AG09319 (cell line): Measurements from ENCODE around the gene FSTL3.

Source experiments
- DNase-seq: peaks from one replicate; pipeline ENCODE4 v3.0.0-alpha.2; 2010; ENCODE audit warnings: low read depth; ENCODE audit errors: extremely low read depth
- TF ChIP-seq, protein P1 (sequence below): IDR thresholded peaks from 2 replicates; pipeline ENCODE4 v1.5.1; 2011; ENCODE audit warnings: low read depth, mild to moderate bottlenecking, inconsistent platforms, low read length, moderate library complexity

FSTL3 gene

GRCh38 chr19:685454-685931 lies 9.3 kb downstream of the FSTL3 start:
- TF ChIP-seq, protein P1, sequence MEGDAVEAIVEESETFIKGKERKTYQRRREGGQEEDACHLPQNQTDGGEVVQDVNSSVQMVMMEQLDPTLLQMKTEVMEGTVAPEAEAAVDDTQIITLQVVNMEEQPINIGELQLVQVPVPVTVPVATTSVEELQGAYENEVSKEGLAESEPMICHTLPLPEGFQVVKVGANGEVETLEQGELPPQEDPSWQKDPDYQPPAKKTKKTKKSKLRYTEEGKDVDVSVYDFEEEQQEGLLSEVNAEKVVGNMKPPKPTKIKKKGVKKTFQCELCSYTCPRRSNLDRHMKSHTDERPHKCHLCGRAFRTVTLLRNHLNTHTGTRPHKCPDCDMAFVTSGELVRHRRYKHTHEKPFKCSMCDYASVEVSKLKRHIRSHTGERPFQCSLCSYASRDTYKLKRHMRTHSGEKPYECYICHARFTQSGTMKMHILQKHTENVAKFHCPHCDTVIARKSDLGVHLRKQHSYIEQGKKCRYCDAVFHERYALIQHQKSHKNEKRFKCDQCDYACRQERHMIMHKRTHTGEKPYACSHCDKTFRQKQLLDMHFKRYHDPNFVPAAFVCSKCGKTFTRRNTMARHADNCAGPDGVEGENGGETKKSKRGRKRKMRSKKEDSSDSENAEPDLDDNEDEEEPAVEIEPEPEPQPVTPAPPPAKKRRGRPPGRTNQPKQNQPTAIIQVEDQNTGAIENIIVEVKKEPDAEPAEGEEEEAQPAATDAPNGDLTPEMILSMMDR, result no peak
- no peak for DNase-seq

- TF ChIP-seq, protein P1, result no peak
- DNase-seq, result no peak
These were observed 10.6 kb downstream of the FSTL3 start for GRCh38 chr19:686589-687297.

GRCh38 chr19:687569-688166 lies 11.5 kb downstream of the FSTL3 start:
- TF ChIP-seq, protein P1, result no peak
- DNase-seq, result no peak

DNA sequence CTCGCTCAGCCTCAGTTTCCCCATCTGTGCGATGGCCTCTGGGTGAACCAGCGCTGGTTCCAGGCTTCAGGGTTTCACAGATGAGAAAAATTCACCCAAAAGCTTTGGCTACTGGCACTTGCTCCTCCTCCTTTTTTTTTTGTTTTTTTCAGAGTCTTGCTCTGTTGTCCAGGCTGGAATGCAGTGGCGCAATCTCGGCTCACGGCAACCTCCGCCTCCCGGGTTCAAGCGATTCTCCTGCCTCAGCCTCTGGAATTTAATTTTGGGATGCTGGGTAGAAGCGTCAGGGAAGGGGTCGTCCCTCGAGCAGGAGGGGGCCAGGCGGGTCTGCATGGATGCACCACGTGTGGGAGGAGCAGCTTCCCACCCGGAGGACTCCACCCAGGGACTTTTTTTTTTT lies 12.0 kb downstream of the FSTL3 start:
- TF ChIP-seq, protein P1, result no peak
- no peak for DNase-seq

DNA sequence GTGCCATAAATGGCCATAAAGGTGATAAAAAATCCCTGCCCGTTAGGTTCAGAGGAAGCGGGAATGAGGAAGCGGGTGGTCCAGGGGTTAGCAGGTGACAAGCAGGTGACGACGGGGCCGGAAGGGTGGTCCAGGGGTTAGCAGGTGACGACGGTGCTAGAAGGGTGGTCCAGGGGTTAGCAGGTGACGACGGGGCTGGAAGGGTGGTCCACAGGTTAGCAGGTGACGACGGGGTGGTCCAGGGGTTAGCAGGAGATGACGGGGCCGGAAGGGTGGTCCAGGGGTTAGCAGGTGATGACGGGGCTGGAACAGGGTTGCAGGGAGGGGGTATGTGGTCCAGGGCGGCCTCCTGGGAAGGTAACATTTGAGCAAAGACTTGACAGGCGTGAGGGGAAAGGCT lies 12.8 kb downstream of the FSTL3 start:
- TF ChIP-seq, protein P1, result no peak
- DNase-seq, result no peak

GRCh38 chr19:690203-690602 lies 14.0 kb downstream of the FSTL3 start:
- DNase-seq, result no peak
- TF ChIP-seq, protein P1, result no peak
